GM23338 (cell line): ENCODE data around the gene E4F1.

Experiments
- CREB1 ChIP-seq: fragments of 250-450 bp; sonication (Bioruptor Pico); IDR thresholded peaks from 2 replicates; pipeline ENCODE4 v1.5.0; 2020; ENCODE audit warnings: low read depth, mild to moderate bottlenecking, moderate library complexity
- CTCF ChIP-seq, 2 experiments: fragments of 200-600 bp in 1 of 2; sonication (generic) in 1 of 2; conservative IDR thresholded peaks; 2 replicates each; pipeline versions ENCODE4 v1.5.1 to v1.6.1; 2016 to 2017; ENCODE audit warnings: antibody characterized with exemption in 2 of 2, low read depth in 2 of 2, mild to moderate bottlenecking in 2 of 2, moderate library complexity in 1 of 2
- EZH2 ChIP-seq: fragments of 200-600 bp; sonication (generic); IDR thresholded peaks from one replicate; pipeline ENCODE4 v1.8.0; 2017; ENCODE audit warnings: antibody characterized with exemption, mild to moderate bottlenecking, low read depth; ENCODE audit not compliant: unreplicated experiment
- EZH2phosphoT487 ChIP-seq: fragments of 200-600 bp; sonication (generic); IDR thresholded peaks from one replicate; pipeline ENCODE4 v1.8.1; 2018; ENCODE audit warnings: antibody characterized with exemption; ENCODE audit not compliant: unreplicated experiment
- JUNB ChIP-seq: IDR thresholded peaks from one replicate; pipeline ENCODE4 v1.6.1; 2016; ENCODE audit warnings: antibody characterized with exemption; ENCODE audit not compliant: unreplicated experiment
- NANOG ChIP-seq: IDR thresholded peaks from 2 replicates; pipeline ENCODE4 v1.6.1; 2016; ENCODE audit warnings: antibody characterized with exemption, borderline replicate concordance
- POLR2AphosphoS5 ChIP-seq: IDR thresholded peaks from 2 replicates; pipeline ENCODE4 v1.6.1; 2016; ENCODE audit warnings: antibody characterized with exemption, low read depth
- REST ChIP-seq: IDR thresholded peaks from one replicate; pipeline ENCODE4 v1.6.1; 2018; ENCODE audit warnings: antibody characterized with exemption; ENCODE audit not compliant: unreplicated experiment
- STAT1 ChIP-seq: IDR thresholded peaks from one replicate; pipeline ENCODE4 v1.6.1; 2016; ENCODE audit warnings: antibody characterized with exemption; ENCODE audit not compliant: unreplicated experiment
- ZNF114 ChIP-seq: fragments of 250-450 bp; sonication (Bioruptor Pico); IDR thresholded peaks from 2 replicates; pipeline ENCODE4 v1.5.0; 2020; ENCODE audit warnings: mild to moderate bottlenecking, moderate library complexity
- ZNF462 ChIP-seq: fragments of 250-450 bp; sonication (Bioruptor Pico); IDR thresholded peaks from 2 replicates; pipeline ENCODE4 v1.5.0; 2020; ENCODE audit warnings: mild to moderate bottlenecking, moderate library complexity

- TF ChIP-seq POLR2AphosphoS5, result no peak
- TF ChIP-seq EZH2, result no peak
- no peak for TF ChIP-seq REST
- TF ChIP-seq CTCF (conservative IDR thresholded peaks at IDR 0.05; ENCODE audit: low read depth in 2 of 2), result no peak
- TF ChIP-seq STAT1, result no peak
- no peak for TF ChIP-seq EZH2phosphoT487
- no peak for TF ChIP-seq ZNF462 (CRISPR knock-in tag)
- TF ChIP-seq NANOG, result no peak
- TF ChIP-seq JUNB, result no peak
- no peak for TF ChIP-seq ZNF114 (CRISPR knock-in tag)
- TF ChIP-seq CREB1 (CRISPR knock-in tag), result no peak
Measured at GRCh38 chr16:2176047-2176446, 47.3 kb upstream of the E4F1 start.
